ENCODE measurements around the gene RABEP2.
"Not testable (repeated sequence)": the region's sequence is repeated elsewhere in the genome, so short reads cannot be mapped to it uniquely, and the experiment has no call there.

Gene RABEP2

GRCh38 chr16:28873543-28874201 is 51.4 kb downstream of the RABEP2 start:
- TF ChIP-seq CTCF (IDR thresholded peaks at IDR 0.05; ENCODE audit: borderline replicate concordance, insufficient read depth, low read depth, low read length), result peak; percentile 88
- no peak overlapping the region for H3K4me3 ChIP-seq (ENCODE audit: low read depth, low read length)

DNA sequence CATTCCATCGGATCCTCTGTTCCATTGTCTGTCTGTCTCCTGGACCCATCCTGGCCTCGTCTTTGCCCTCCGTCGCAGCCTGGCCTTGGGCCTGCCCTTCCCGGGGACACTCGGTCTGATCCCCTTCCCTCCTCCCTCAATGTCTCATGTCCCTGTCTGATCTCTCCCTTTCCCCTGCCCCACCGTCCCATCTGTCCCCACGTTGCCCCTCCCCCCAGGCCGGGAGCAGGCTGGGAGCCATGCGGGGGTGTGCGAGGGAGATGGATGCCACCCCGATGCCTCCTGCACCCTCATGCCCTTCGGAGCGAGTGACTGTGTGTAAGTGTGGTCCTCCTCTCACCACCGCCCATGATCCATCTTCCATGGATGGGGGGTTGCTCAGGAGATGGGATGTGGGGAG is 52.1 kb downstream of the RABEP2 start:
- TF ChIP-seq CTCF (IDR thresholded peaks at IDR 0.05; ENCODE audit: borderline replicate concordance, insufficient read depth, low read depth, low read length), result no peak
- H3K4me3 ChIP-seq (ENCODE audit: low read depth, low read length), result no peak overlapping the region

- TF ChIP-seq CTCF (IDR thresholded peaks at IDR 0.05; ENCODE audit: borderline replicate concordance, insufficient read depth, low read depth, low read length), result no peak
- no peak overlapping the region for H3K4me3 ChIP-seq (ENCODE audit: low read depth, low read length)
Observed at GRCh38 chr16:28869201-28869600, 55.8 kb downstream of the RABEP2 start.

GRCh38 chr16:28867646-28868045 is 57.4 kb downstream of the RABEP2 start:
- H3K4me3 ChIP-seq (ENCODE audit: low read depth, low read length), result not testable (repeated sequence)

GRCh38 chr16:28867241-28867640 is 57.8 kb downstream of the RABEP2 start:
- H3K4me3 ChIP-seq (ENCODE audit: low read depth, low read length), result no peak overlapping the region
- TF ChIP-seq CTCF (IDR thresholded peaks at IDR 0.05; ENCODE audit: borderline replicate concordance, insufficient read depth, low read depth, low read length), result no peak

- no peak for TF ChIP-seq CTCF (IDR thresholded peaks at IDR 0.05; ENCODE audit: borderline replicate concordance, insufficient read depth, low read depth, low read length)
- no peak overlapping the region for H3K4me3 ChIP-seq (ENCODE audit: low read depth, low read length)
Observed at GRCh38 chr16:28866454-28866804, 58.6 kb downstream of the RABEP2 start.

- H3K4me3 ChIP-seq (ENCODE audit: low read depth, low read length), result no peak overlapping the region
- TF ChIP-seq CTCF (IDR thresholded peaks at IDR 0.05; ENCODE audit: borderline replicate concordance, insufficient read depth, low read depth, low read length), result no peak
Observed at GRCh38 chr16:28865722-28866453, 59.1 kb downstream of the RABEP2 start.
